ENCODE measurements around the gene PARL.
"Not testable (repeated sequence)": the region's sequence is repeated elsewhere in the genome, so short reads cannot be mapped to it uniquely, and the experiment has no call there.

PARL gene

DNA sequence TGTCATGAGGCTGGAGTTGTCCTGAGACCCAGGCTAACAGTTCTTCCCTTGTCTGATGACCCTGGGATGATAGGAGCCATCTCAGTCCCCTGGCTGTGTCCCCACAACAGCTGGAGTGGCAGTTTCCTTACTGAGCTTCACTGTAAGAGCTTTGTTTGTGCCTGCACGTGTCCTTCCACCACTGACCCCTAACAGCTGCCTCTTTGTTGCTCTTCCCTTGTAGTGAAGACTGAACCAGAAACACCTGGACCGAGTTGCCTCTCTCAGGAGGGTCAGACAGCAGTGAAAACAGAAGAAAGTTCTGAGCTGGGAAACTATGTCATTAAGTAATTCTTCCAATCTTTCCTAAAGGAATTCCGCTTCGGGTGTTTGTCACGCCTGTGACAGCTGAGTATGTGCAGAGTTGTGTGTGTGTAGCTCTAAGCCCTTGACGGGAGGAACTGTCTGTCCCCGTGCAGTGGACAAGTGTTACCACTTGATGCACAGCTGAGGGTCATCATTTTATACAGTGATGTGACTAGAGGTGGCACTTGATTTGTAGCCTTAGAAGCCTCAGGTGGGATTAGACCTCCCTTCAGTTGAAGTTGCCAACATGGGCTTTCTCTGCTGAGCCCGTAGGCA is 84.3 kb downstream of the PARL start:
- Histone ChIP-seq H3K4me1 (ENCODE audit: control insufficient read depth in 2 of 2, insufficient read depth in 2 of 2, low read length in 2 of 2) (no peaks in the 10 kb centered on the region), H3K27ac (ENCODE audit: low read depth in 2 of 2, low read length in 2 of 2) (no peak overlapping the region), H3K4me3 (ENCODE audit: low read length in 2 of 2) (no peak overlapping the region), H3K9me3 (ENCODE audit: control insufficient read depth in 2 of 2, low read length in 2 of 2) (no peaks in the 10 kb centered on the region), H3K27me3 (ENCODE audit: control insufficient read depth in 2 of 2, insufficient read depth in 2 of 2, low read length in 2 of 2) (no peaks in the 10 kb centered on the region), H3K36me3 (ENCODE audit: control insufficient read depth in 2 of 2, insufficient read depth in 2 of 2, low read length in 2 of 2) (peaks cover 35 to 54% of the 10 kb centered on the region in 2 donors), H3K9ac (ENCODE audit: low read depth in 1 of 2, low read length in 2 of 2) (no peak overlapping the region)

DNA sequence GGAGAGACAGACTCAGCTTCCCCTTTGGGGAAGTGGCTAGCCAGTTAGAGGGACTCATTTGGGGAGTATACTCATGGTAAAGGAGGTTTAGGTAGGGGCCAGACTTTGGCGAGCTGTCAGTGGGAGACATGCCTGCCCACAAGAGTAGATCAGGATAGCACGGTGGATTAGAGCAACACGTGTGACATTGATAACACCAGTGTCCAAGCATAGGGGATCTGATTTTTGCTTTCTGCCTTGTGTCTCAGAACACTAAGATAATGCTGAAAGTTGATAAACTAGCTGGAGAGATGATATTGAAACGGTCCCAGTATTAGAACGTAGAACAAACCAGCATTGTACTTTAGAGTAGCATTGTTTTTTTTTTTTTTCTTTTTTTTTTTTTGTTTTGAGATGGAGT is 85.2 kb downstream of the PARL start:
- no peak overlapping the region for H3K9ac ChIP-seq (ENCODE audit: low read depth in 1 of 2, low read length in 2 of 2)
- H3K9me3 ChIP-seq (ENCODE audit: control insufficient read depth in 2 of 2, low read length in 2 of 2): no peaks in the 10 kb centered on the region
- H3K4me1 ChIP-seq (ENCODE audit: control insufficient read depth in 2 of 2, insufficient read depth in 2 of 2, low read length in 2 of 2): no peaks in the 10 kb centered on the region
- no peak overlapping the region for H3K4me3 ChIP-seq (ENCODE audit: low read length in 2 of 2)
- H3K27me3 ChIP-seq (ENCODE audit: control insufficient read depth in 2 of 2, insufficient read depth in 2 of 2, low read length in 2 of 2): no peaks in the 10 kb centered on the region
- H3K27ac ChIP-seq (ENCODE audit: low read depth in 2 of 2, low read length in 2 of 2): no peak overlapping the region
- peaks cover 35 to 53% of the 10 kb centered on the region in 2 donors for H3K36me3 ChIP-seq (ENCODE audit: control insufficient read depth in 2 of 2, insufficient read depth in 2 of 2, low read length in 2 of 2)

DNA sequence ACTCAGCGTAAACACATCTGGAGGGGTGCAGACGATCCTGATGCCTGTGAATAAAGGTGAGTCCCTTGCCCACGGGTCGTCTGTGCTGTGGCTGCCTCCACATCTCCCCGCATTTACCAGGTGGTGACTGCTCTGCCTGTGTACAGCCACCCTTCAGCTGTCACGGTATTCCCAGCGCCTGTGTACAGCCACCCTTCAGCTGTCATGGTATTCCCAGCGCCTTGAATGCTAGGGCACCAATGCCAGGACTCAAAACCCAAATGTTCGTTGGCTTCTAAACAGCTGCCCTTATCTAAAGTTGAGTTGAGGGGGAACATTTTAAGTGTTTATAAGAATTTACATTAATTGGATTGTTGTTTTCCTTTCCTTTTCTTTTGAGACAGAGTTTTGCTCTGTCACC is 86.7 kb downstream of the PARL start:
- Histone ChIP-seq H3K27ac (ENCODE audit: low read depth in 2 of 2, low read length in 2 of 2) (no peak overlapping the region), H3K36me3 (ENCODE audit: control insufficient read depth in 2 of 2, insufficient read depth in 2 of 2, low read length in 2 of 2) (peaks cover 31 to 43% of the 10 kb centered on the region in 2 donors), H3K4me3 (ENCODE audit: low read length in 2 of 2) (no peak overlapping the region), H3K4me1 (ENCODE audit: control insufficient read depth in 2 of 2, insufficient read depth in 2 of 2, low read length in 2 of 2) (no peaks in the 10 kb centered on the region), H3K9ac (ENCODE audit: low read depth in 1 of 2, low read length in 2 of 2) (no peak overlapping the region), H3K9me3 (ENCODE audit: control insufficient read depth in 2 of 2, low read length in 2 of 2) (no peaks in the 10 kb centered on the region), H3K27me3 (ENCODE audit: control insufficient read depth in 2 of 2, insufficient read depth in 2 of 2, low read length in 2 of 2) (no peaks in the 10 kb centered on the region)

DNA sequence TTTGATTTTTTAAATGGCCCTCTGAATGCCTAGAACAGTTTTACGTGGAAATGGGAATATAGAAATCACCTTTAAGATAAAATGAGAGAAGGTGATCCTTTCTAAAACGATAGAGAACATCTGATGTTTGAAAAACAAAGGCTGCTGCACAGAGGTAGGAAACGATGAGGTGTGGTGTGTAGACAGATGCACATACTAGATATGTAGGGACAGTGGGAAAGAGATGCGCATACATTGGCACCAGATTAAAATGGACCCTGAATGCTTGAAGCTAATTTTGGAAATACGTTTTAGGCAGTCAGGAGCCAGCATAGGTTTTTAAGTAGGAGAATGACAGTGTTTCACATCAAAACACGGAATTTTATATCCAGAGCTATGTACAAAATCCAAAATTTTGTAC is 88.3 kb downstream of the PARL start:
- no peaks in the 10 kb centered on the region for H3K27me3 ChIP-seq (ENCODE audit: control insufficient read depth in 2 of 2, insufficient read depth in 2 of 2, low read length in 2 of 2)
- H3K27ac ChIP-seq (ENCODE audit: low read depth in 2 of 2, low read length in 2 of 2): no peak overlapping the region
- H3K9me3 ChIP-seq (ENCODE audit: control insufficient read depth in 2 of 2, low read length in 2 of 2): no peaks in the 10 kb centered on the region
- H3K4me1 ChIP-seq (ENCODE audit: control insufficient read depth in 2 of 2, insufficient read depth in 2 of 2, low read length in 2 of 2): no peaks in the 10 kb centered on the region
- H3K9ac ChIP-seq (ENCODE audit: low read depth in 1 of 2, low read length in 2 of 2): no peak overlapping the region
- H3K36me3 ChIP-seq (ENCODE audit: control insufficient read depth in 2 of 2, insufficient read depth in 2 of 2, low read length in 2 of 2): peaks cover 26 to 36% of the 10 kb centered on the region in 2 donors
- no peak overlapping the region for H3K4me3 ChIP-seq (ENCODE audit: low read length in 2 of 2)

DNA sequence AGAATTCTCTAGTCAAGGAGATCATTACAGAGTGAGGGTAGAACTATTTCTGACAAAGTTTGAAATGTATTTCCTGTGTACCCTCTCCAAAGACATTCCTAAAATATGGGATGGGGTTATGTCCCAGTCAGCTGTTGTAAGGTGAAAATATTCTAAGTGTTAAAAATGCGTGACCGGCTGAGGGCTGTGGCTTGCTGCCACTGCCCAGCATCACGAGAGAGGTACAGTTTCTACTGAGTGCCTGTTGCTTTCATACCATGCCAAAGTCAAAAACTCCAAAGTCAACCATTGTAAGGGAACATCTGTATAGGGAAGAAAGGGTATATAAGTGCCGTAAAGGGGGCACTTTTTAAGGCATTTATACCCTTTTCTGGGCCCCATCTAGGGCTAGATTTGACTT is 90.2 kb downstream of the PARL start:
- H3K27me3 ChIP-seq (ENCODE audit: control insufficient read depth in 2 of 2, insufficient read depth in 2 of 2, low read length in 2 of 2): no peaks in the 10 kb centered on the region
- H3K9ac ChIP-seq (ENCODE audit: low read depth in 1 of 2, low read length in 2 of 2): no peak overlapping the region
- no peaks in the 10 kb centered on the region for H3K4me1 ChIP-seq (ENCODE audit: control insufficient read depth in 2 of 2, insufficient read depth in 2 of 2, low read length in 2 of 2)
- H3K9me3 ChIP-seq (ENCODE audit: control insufficient read depth in 2 of 2, low read length in 2 of 2): no peaks in the 10 kb centered on the region
- no peak overlapping the region for H3K4me3 ChIP-seq (ENCODE audit: low read length in 2 of 2)
- H3K36me3 ChIP-seq (ENCODE audit: control insufficient read depth in 2 of 2, insufficient read depth in 2 of 2, low read length in 2 of 2): peaks cover 28 to 30% of the 10 kb centered on the region in 2 donors
- H3K27ac ChIP-seq (ENCODE audit: low read depth in 2 of 2, low read length in 2 of 2): no peak overlapping the region

DNA sequence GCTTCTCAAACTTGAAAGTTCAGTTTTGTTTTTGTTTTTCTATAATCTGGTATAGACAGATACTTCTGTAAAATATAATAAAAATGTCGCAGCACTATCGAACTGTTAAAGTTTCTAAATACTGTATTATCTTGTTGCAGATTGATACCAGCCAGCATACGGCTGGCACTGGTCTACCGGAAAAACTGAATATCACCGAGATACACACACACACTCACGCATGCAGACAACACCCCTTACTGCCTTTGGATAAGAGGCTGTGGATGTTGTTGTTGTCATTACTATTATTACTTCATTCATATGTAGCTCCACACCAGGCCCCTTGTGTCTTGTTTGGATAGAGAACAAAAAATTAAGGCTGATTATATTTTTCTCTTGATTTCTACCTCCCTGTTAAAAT is 91.7 kb downstream of the PARL start:
- Histone ChIP-seq H3K27me3 (ENCODE audit: control insufficient read depth in 2 of 2, insufficient read depth in 2 of 2, low read length in 2 of 2) (no peaks in the 10 kb centered on the region), H3K9ac (ENCODE audit: low read depth in 1 of 2, low read length in 2 of 2) (no peak overlapping the region), H3K4me3 (ENCODE audit: low read length in 2 of 2) (no peak overlapping the region), H3K9me3 (ENCODE audit: control insufficient read depth in 2 of 2, low read length in 2 of 2) (no peaks in the 10 kb centered on the region), H3K4me1 (ENCODE audit: control insufficient read depth in 2 of 2, insufficient read depth in 2 of 2, low read length in 2 of 2) (no peaks in the 10 kb centered on the region), H3K36me3 (ENCODE audit: control insufficient read depth in 2 of 2, insufficient read depth in 2 of 2, low read length in 2 of 2) (peaks cover 23 to 26% of the 10 kb centered on the region in 2 donors), H3K27ac (ENCODE audit: low read depth in 2 of 2, low read length in 2 of 2) (no peak overlapping the region)

DNA sequence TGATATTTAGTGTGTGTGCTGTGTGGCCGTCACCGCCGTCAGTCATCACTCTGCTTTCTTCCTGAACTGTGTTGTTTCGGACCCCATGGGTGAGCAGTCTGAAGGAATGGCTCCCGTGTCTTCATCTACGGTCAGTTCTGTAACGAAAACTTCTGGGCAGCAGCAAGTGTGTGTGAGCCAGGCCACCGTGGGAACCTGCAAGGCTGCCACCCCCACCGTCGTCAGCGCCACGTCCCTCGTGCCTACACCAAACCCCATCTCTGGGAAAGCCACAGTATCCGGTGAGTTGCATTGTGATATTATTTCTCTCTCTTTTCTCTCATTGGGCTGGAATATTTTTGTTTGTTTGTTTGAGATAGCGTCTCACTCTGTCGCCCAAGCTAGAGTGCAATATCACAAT is 94.0 kb downstream of the PARL start:
- Histone ChIP-seq H3K4me1 (ENCODE audit: control insufficient read depth in 2 of 2, insufficient read depth in 2 of 2, low read length in 2 of 2) (no peaks in the 10 kb centered on the region), H3K27ac (ENCODE audit: low read depth in 2 of 2, low read length in 2 of 2) (no peak overlapping the region), H3K36me3 (ENCODE audit: control insufficient read depth in 2 of 2, insufficient read depth in 2 of 2, low read length in 2 of 2) (peaks cover 30 to 40% of the 10 kb centered on the region in 2 donors), H3K9me3 (ENCODE audit: control insufficient read depth in 2 of 2, low read length in 2 of 2) (no peaks in the 10 kb centered on the region), H3K27me3 (ENCODE audit: control insufficient read depth in 2 of 2, insufficient read depth in 2 of 2, low read length in 2 of 2) (no peaks in the 10 kb centered on the region), H3K9ac (ENCODE audit: low read depth in 1 of 2, low read length in 2 of 2) (no peak overlapping the region), H3K4me3 (ENCODE audit: low read length in 2 of 2) (no peak overlapping the region)

DNA sequence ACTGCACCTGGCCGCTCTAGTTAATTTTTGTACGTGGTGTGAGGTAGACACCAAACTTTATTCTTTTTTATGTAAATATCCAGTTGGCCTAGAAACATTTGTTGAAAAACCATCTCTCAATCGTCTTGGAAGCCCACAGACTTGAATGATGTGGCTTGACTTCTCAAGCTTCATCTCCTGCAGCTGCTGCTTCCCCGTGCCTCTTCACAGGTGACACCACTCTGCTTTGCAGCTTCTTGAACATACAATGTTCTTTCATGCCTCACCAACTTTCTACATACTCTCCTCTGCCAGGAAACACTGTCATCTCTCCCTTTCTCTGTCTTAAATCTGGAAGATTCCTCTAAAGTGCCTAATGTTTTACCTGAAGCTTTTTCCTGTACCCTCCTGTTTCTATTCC is 94.9 kb downstream of the PARL start:
- Histone ChIP-seq H3K27me3 (ENCODE audit: control insufficient read depth in 2 of 2, insufficient read depth in 2 of 2, low read length in 2 of 2) (no peaks in the 10 kb centered on the region), H3K4me3 (ENCODE audit: low read length in 2 of 2) (no peak overlapping the region), H3K4me1 (ENCODE audit: control insufficient read depth in 2 of 2, insufficient read depth in 2 of 2, low read length in 2 of 2) (no peaks in the 10 kb centered on the region), H3K36me3 (ENCODE audit: control insufficient read depth in 2 of 2, insufficient read depth in 2 of 2, low read length in 2 of 2) (peaks cover 30 to 40% of the 10 kb centered on the region in 2 donors), H3K9ac (ENCODE audit: low read depth in 1 of 2, low read length in 2 of 2) (no peak overlapping the region), H3K9me3 (ENCODE audit: control insufficient read depth in 2 of 2, low read length in 2 of 2) (no peaks in the 10 kb centered on the region), H3K27ac (ENCODE audit: low read depth in 2 of 2, low read length in 2 of 2) (no peak overlapping the region)

DNA sequence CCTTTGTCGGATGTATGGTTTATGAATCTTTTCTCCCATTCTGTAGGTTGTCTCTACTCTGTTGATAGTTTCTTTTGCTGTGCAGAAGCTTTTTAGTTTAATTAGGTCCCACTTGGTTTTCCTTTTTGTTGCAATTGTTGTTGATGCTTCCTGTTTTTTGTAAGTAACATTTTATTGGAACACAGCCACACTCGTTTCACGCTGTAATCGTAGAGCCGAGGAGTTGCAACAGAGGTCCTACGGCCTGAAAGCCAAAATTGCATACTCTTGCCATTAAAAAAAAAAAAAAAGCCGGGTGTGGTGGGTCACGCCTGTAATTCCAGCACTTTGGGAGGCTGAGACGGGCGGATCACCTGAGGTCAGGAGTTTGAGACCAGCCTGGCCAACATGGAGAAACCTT is 100.2 kb downstream of the PARL start:
- H3K9ac ChIP-seq (ENCODE audit: low read depth in 1 of 2, low read length in 2 of 2); H3K4me3 ChIP-seq (ENCODE audit: low read length in 2 of 2); H3K4me1 ChIP-seq (ENCODE audit: control insufficient read depth in 2 of 2, insufficient read depth in 2 of 2, low read length in 2 of 2); H3K9me3 ChIP-seq (ENCODE audit: control insufficient read depth in 2 of 2, low read length in 2 of 2); H3K27ac ChIP-seq (ENCODE audit: low read depth in 2 of 2, low read length in 2 of 2); H3K27me3 ChIP-seq (ENCODE audit: control insufficient read depth in 2 of 2, insufficient read depth in 2 of 2, low read length in 2 of 2): not testable (repeated sequence)
- peaks cover 36 to 40% of the 10 kb centered on the region in 2 donors for H3K36me3 ChIP-seq (ENCODE audit: control insufficient read depth in 2 of 2, insufficient read depth in 2 of 2, low read length in 2 of 2)

DNA sequence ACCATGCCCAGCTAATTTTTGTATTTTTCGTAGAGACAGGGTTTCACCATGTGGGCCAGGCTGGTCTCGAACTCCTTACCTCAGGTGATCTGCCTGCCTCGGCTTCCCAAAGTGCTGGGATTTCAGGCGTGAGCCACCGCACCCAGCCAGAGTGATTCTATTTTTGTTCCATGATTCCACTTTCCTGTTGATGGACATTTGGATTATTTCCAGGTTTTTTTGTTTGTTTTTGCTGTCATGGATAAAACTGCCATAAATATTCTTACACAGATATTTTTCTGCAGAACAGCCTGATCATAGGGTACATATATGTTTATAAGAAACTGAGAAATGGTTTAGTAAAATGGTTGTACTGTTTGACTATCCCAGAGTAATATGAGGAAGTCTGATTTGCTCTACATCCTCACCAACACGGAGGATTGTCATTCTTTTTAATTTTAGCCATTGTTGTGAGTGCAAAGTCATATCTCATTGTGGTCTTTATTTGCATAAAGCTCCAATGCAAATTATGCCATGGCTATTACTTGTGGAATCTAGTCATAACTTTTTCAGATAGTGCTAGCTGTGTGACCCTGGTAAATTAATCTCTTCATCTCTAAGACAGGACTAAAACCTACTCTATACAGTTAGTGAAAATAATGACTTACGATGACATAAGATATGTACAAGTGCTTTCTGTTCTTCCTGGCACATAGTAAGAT is 102.0 kb downstream of the PARL start:
- no peak overlapping the region for H3K9ac ChIP-seq (ENCODE audit: low read depth in 1 of 2, low read length in 2 of 2)
- H3K4me3 ChIP-seq (ENCODE audit: low read length in 2 of 2): no peak overlapping the region
- H3K9me3 ChIP-seq (ENCODE audit: control insufficient read depth in 2 of 2, low read length in 2 of 2): no peaks in the 10 kb centered on the region
- peaks cover 34 to 44% of the 10 kb centered on the region in 2 donors for H3K36me3 ChIP-seq (ENCODE audit: control insufficient read depth in 2 of 2, insufficient read depth in 2 of 2, low read length in 2 of 2)
- no peak overlapping the region for H3K27ac ChIP-seq (ENCODE audit: low read depth in 2 of 2, low read length in 2 of 2)
- no peaks in the 10 kb centered on the region for H3K27me3 ChIP-seq (ENCODE audit: control insufficient read depth in 2 of 2, insufficient read depth in 2 of 2, low read length in 2 of 2)
- peaks cover 0 to 3% of the 10 kb centered on the region in 2 donors for H3K4me1 ChIP-seq (ENCODE audit: control insufficient read depth in 2 of 2, insufficient read depth in 2 of 2, low read length in 2 of 2)
